Adrenal gland (tissue), 12 donors: ENCODE data around the gene CEP89. TPM values are rescaled to one million over a fixed set of nuclear protein-coding genes. Genes with fewer than 3 reads are reported as not detected.

Experiments used
- DNase-seq, 7 donors: peaks; one replicate each; pipeline ENCODE4 v3.0.0-alpha.2; 2019 to 2020
- H3K27ac ChIP-seq, 5 donors: fragments of 200-600 bp; sonication (generic) in 4 of 5; 1 replicate in 3 of 5; 2 replicates in 2 of 5; pipeline versions ENCODE4 v1.5.1 to v1.8.0; 2016 to 2020; ENCODE audit warnings: mild to moderate bottlenecking in 1 of 5
- H3K27me3 ChIP-seq: fragments of 200-600 bp; 2 replicates; pipeline ENCODE4 v1.8.0; 2021
- H3K36me3 ChIP-seq, 2 donors: fragments of 200-600 bp; replicated peaks in 1 of 2; 1 replicate in 1 of 2; 2 replicates in 1 of 2; pipeline versions ENCODE4 v1.5.1 to v1.8.0; 2018 to 2022
- H3K4me1 ChIP-seq, 2 donors: fragments of 200-600 bp; replicated peaks in 1 of 2; 1 replicate in 1 of 2; 2 replicates in 1 of 2; pipeline versions ENCODE4 v1.5.1 to v1.8.0; 2018 to 2021
- H3K4me3 ChIP-seq, 4 donors: fragments of 200-600 bp; sonication (generic) in 3 of 4; one replicate each; pipeline ENCODE4 v1.5.1; 2016 to 2018
- H3K9me3 ChIP-seq, 3 donors: fragments of 200-600 bp; sonication (generic) in 1 of 3; replicated peaks in 1 of 3; 1 replicate in 2 of 3; 2 replicates in 1 of 3; pipeline versions ENCODE4 v1.5.1 to v1.8.0; 2016 to 2021
- CTCF ChIP-seq, 6 experiments: fragments of 450-650 bp in 4 of 6; fragments of 200-600 bp in 2 of 6; sonication (generic) in 1 of 6; IDR thresholded peaks; 1 replicate in 5 of 6; 2 replicates in 1 of 6; pipeline versions ENCODE4 v1.5.1 to v1.8.0; 2016 to 2021; ENCODE audit warnings: antibody characterized with exemption in 6 of 6, mild to moderate bottlenecking in 2 of 6, moderate library complexity in 1 of 6
- POLR2A ChIP-seq, 2 donors: fragments of 450-650 bp; IDR thresholded peaks; one replicate each; pipeline ENCODE4 v1.6.1; 2017; ENCODE audit warnings: antibody characterized with exemption in 2 of 2, mild to moderate bottlenecking in 2 of 2, moderate library complexity in 1 of 2
- WGBS, 4 donors: extraction: QIAGEN DNeasy Blood & Tissue Kit in 2 of 4; methylation state at CpG; one replicate each; pipeline versions ENCODE4 v1.1.5 to v1.1.7; 2013 to 2017; 5-methylcytosine and 5-hydroxymethylcytosine counted together
- intact Hi-C, 2 donors: fragments of 100-400 bp; cut with DNase I; formaldehyde crosslinking; loops; one replicate each; pipeline versions ENCODE4 v1.14.1 to v1.15.0; 2022 to 2023
- polyA plus RNA-seq, 3 donors: library from polyadenylated mRNA; stranded (reverse); fragments of 200-250 nt in 2 of 3; fragments of 350-450 nt in 1 of 3; fragmentation: Illumina TruSeq in 1 of 3; extraction: RNeasy Lipid Tissue Mini Kit (QIAGEN cat#74804) in 1 of 3; gene quantifications; one replicate each; pipeline ENCODE4 v1.2.3, GENCODE V29; 2013 to 2014
- total RNA-seq, 9 donors: library from RNA; depleted of rRNA in 4 of 9; stranded (reverse); fragments of >200 nt in 4 of 9; fragments of 120-200 nt in 1 of 9; fragmentation: NEBNext Ultra II Directional in 1 of 9; extraction: Animal tissue kit (Norgen Biotek cat#: 25700) in 1 of 9; gene quantifications; one replicate each; pipeline versions ENCODE4 v1.1.0 to v1.2.4, GENCODE V29; 2013 to 2023
- donor health status: healthy with polysubstance abuse.
- donor health status: Bipolar disorder and iron deficiency.
- donor health status: DM: yes; HTN: yes; CAD: no.
- donor health status: DM: no; HTN: no; CAD: no.
- donor health status: DM: no; HTN: no; CAD: no.
- donor health status: DM: yes; HTN: yes; CAD: no.

CEP89 gene
- total and polyA plus RNA-seq, 12 donors, result 9.2 to 20.1 (median 13.9) TPM

GRCh38 chr19:32875428-32875827, 96.3 kb downstream of the CEP89 start:
- no peaks in the 10 kb centered on the region for H3K9me3 ChIP-seq
- no peaks in the 10 kb centered on the region for H3K27me3 ChIP-seq
- intact Hi-C loops, result no loop called here
- no peaks in the 10 kb centered on the region for H3K4me1 ChIP-seq
- H3K36me3 ChIP-seq, result no peaks in the 10 kb centered on the region
- DNase-seq, result peak in 1 of 7 donors; percentile 21
- TF ChIP-seq POLR2A (IDR thresholded peaks at IDR 0.05) (no peak), CTCF (IDR thresholded peaks at IDR 0.05) (no peak)
- H3K4me3 ChIP-seq, result no peak overlapping the region
- WGBS, 4 donors, result 73 to 81% (median 76%) methylated on average over 7 of the region's 7 CpGs
- H3K27ac ChIP-seq, result no peak overlapping the region

- intact Hi-C loops, result no loop called here
- Histone ChIP-seq H3K36me3 (no peaks in the 10 kb centered on the region), H3K9me3 (no peaks in the 10 kb centered on the region), H3K4me3 (no peak overlapping the region), H3K4me1 (no peaks in the 10 kb centered on the region), H3K27me3 (no peaks in the 10 kb centered on the region), H3K27ac (no peak overlapping the region)
- peak in 1 of 7 donors; percentile 39 for DNase-seq
- WGBS, 4 donors, result 68 to 92% (median 82%) methylated on average over 4 to 9 of the region's 9 CpGs
- TF ChIP-seq POLR2A (IDR thresholded peaks at IDR 0.05), result no peak
- no peak for TF ChIP-seq CTCF (IDR thresholded peaks at IDR 0.05)
These were observed 97.2 kb downstream of the CEP89 start for GRCh38 chr19:32874605-32875004.

- Histone ChIP-seq H3K4me3 (no peak overlapping the region), H3K27ac (no peak overlapping the region), H3K36me3 (no peaks in the 10 kb centered on the region), H3K4me1 (no peaks in the 10 kb centered on the region), H3K27me3 (no peaks in the 10 kb centered on the region), H3K9me3 (no peaks in the 10 kb centered on the region)
- TF ChIP-seq POLR2A (IDR thresholded peaks at IDR 0.05) (no peak), CTCF (IDR thresholded peaks at IDR 0.05) (no peak)
- intact Hi-C loops, result no loop called here
- peak in 1 of 7 donors; percentile 21 for DNase-seq
- 77 to 90% (median 86%) methylated on average over 18 of the region's 18 CpGs for WGBS, 4 donors
These were observed 98.4 kb downstream of the CEP89 start for GRCh38 chr19:32873247-32873959.

GRCh38 chr19:32872391-32872790, 99.4 kb downstream of the CEP89 start:
- no peak overlapping the region for H3K27ac ChIP-seq
- H3K36me3 ChIP-seq, result no peaks in the 10 kb centered on the region
- no peak for DNase-seq
- H3K4me1 ChIP-seq, result no peaks in the 10 kb centered on the region
- WGBS, 4 donors, result 88 to 92% (median 91%) methylated on average over 3 of the region's 3 CpGs
- no peak overlapping the region for H3K4me3 ChIP-seq
- intact Hi-C loops, result no loop called here
- no peaks in the 10 kb centered on the region for H3K27me3 ChIP-seq
- TF ChIP-seq CTCF (IDR thresholded peaks at IDR 0.05) (no peak), POLR2A (IDR thresholded peaks at IDR 0.05) (no peak)
- no peaks in the 10 kb centered on the region for H3K9me3 ChIP-seq
